Measurements from ENCODE around the gene TSPAN33.
"Not testable (repeated sequence)": the region's sequence is repeated elsewhere in the genome, so short reads cannot be mapped to it uniquely, and the experiment has no call there.

DNA sequence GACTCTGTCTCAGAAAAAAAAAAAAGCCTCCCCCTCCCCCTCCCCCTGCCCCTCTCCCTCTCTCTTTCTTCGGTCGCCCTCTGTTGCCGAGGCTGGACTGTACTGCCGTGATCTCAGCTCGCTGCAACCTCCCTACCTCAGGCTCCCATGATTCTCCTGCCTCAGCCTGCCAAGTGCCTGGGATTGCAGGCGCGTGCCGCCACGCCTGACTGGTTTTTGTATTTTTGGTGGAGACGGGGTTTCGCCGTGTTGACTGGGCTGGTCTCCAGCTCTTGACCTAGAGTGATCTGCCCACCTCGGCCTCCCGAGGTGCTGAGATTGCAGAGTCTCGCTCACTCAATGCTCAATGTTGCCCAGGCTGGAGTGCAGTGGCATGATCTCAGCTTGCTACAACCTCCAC lies 71.2 kb downstream of the TSPAN33 start:
- not testable (repeated sequence) for TF ChIP-seq CTCF (conservative IDR thresholded peaks at IDR 0.05; ENCODE audit: low read length); EZH2phosphoT487 (IDR thresholded peaks at IDR 0.05; ENCODE audit: borderline replicate concordance, low read depth, low read length)

Measured in OCI-LY7 (cell line).